H1 (cell line): ENCODE results near the gene SEC23IP. TPM values are rescaled to one million over a fixed set of nuclear protein-coding genes. Genes with fewer than 3 reads are reported as not detected.

Experiments used
- CTCF ChIA-PET: fragments of 300-600 bp; sonication (Branson Sonifier 250); formaldehyde crosslinking; loops from one replicate; lab custom pipeline; 2021; ENCODE audit not compliant: partially characterized antibody; lab: Charles Lee
- POLR2A ChIA-PET: fragments of 300-600 bp; sonication (Branson Sonifier 250); formaldehyde crosslinking; loops from one replicate; lab custom pipeline; 2021; ENCODE audit warnings: inconsistent platforms; ENCODE audit not compliant: partially characterized antibody; lab: Charles Lee
- DNase-seq, 2 experiments: peaks; one replicate each; pipeline versions ENCODE4 v3.0.0 to v3.0.0-alpha.2; 2010 to 2022; ENCODE audit warnings: low spot score in 2 of 2, low read depth in 1 of 2, mixed read lengths in 1 of 2
- FAIRE-seq: peaks from 2 replicates; lab custom pipeline; 2011; peaks lifted over from hg19 to GRCh38; lab: Jason Lieb, UNC
- H2AFZ ChIP-seq: 2 replicates; pipeline ENCODE4 v1.8.1; 2012; ENCODE audit warnings: low read length, inconsistent platforms
- H2AK5ac ChIP-seq: 2 replicates; pipeline ENCODE4 v1.6.1; 2013; ENCODE audit warnings: low read depth, low read length
- H2BK120ac ChIP-seq: replicated peaks from 2 replicates; pipeline ENCODE3; 2013; ENCODE audit warnings: low read depth, low read length, inconsistent platforms
- H2BK12ac ChIP-seq: 2 replicates; pipeline ENCODE4 v1.6.1; 2013; ENCODE audit warnings: low read depth, low read length
- H2BK15ac ChIP-seq: 2 replicates; pipeline ENCODE4 v1.6.1; 2013; ENCODE audit warnings: low read length
- H2BK20ac ChIP-seq: 2 replicates; pipeline ENCODE4 v1.6.1; 2013; ENCODE audit warnings: low read length
- H2BK5ac ChIP-seq: 2 replicates; pipeline ENCODE4 v1.6.1; 2013; ENCODE audit warnings: low read depth, low read length
- H3K14ac ChIP-seq: 2 replicates; pipeline ENCODE4 v1.6.1; 2013; ENCODE audit warnings: inconsistent platforms; ENCODE audit not compliant: insufficient read length
- H3K18ac ChIP-seq: 2 replicates; pipeline ENCODE4 v1.6.1; 2013; ENCODE audit warnings: low read length; ENCODE audit errors: extremely low read depth
- H3K23ac ChIP-seq: 2 replicates; pipeline ENCODE4 v1.6.1; 2013; ENCODE audit warnings: inconsistent platforms; ENCODE audit not compliant: insufficient read length
- H3K23me2 ChIP-seq: 2 replicates; pipeline ENCODE4 v1.6.1; 2013; ENCODE audit warnings: low read depth, low read length
- H3K27ac ChIP-seq: 2 replicates; pipeline ENCODE4 v1.6.1; 2011; ENCODE audit warnings: low read depth, low read length, inconsistent platforms
- H3K27me3 ChIP-seq, 4 experiments: replicated peaks in 1 of 4; 1 replicate in 1 of 4; 2 replicates in 3 of 4; pipeline versions ENCODE4 v1.6.1 to v1.8.1; 2011 to 2013; ENCODE audit warnings: low read length in 3 of 4, mild to moderate bottlenecking in 3 of 4, inconsistent platforms in 2 of 4, mixed read lengths in 2 of 4, moderate library complexity in 1 of 4; ENCODE audit not compliant: control insufficient read depth in 3 of 4, insufficient read depth in 3 of 4; ENCODE audit errors: extremely low read depth in 1 of 4
- H3K36me3 ChIP-seq, 4 experiments: 2 replicates each; pipeline versions ENCODE4 v1.6.1 to v1.8.1; 2011 to 2013; ENCODE audit warnings: mild to moderate bottlenecking in 4 of 4, low read length in 3 of 4, moderate library complexity in 2 of 4, control low read depth in 1 of 4, inconsistent platforms in 1 of 4; ENCODE audit not compliant: insufficient read depth in 4 of 4, control insufficient read depth in 2 of 4
- H3K4ac ChIP-seq: replicated peaks from 2 replicates; pipeline ENCODE3; 2013; ENCODE audit warnings: low read length, low read depth, mixed read lengths, inconsistent platforms; ENCODE audit not compliant: insufficient read length
- H3K4me1 ChIP-seq, 4 experiments: replicated peaks in 1 of 4; 1 replicate in 1 of 4; 2 replicates in 3 of 4; pipeline versions ENCODE4 v1.6.1 to v1.8.1; 2011 to 2013; ENCODE audit warnings: low read length in 3 of 4, inconsistent platforms in 2 of 4, mixed read lengths in 1 of 4; ENCODE audit not compliant: insufficient read depth in 4 of 4, control insufficient read depth in 3 of 4
- H3K4me2 ChIP-seq, 2 experiments: 2 replicates each; pipeline versions ENCODE4 v1.6.1 to v1.8.1; 2011 to 2013; ENCODE audit warnings: low read depth in 2 of 2, low read length in 2 of 2, control low read depth in 1 of 2, inconsistent platforms in 1 of 2, mild to moderate bottlenecking in 1 of 2; ENCODE audit not compliant: insufficient read depth in 1 of 2
- H3K4me3 ChIP-seq, 4 experiments: fragments of 200-600, 300-600 bp in 1 of 4; sonication (generic), shearing (Covaris generic), sonication (Bioruptor Twin) in 1 of 4; 2 replicates each; pipeline versions ENCODE4 v1.5.1 to v1.8.1; 2011 to 2016; ENCODE audit warnings: low read length in 4 of 4, low read depth in 3 of 4, control low read depth in 2 of 4, inconsistent platforms in 2 of 4, mild to moderate bottlenecking in 2 of 4, mixed read lengths in 1 of 4, moderate library complexity in 1 of 4; ENCODE audit not compliant: insufficient read depth in 2 of 4; ENCODE audit errors: extremely low read depth in 1 of 4
- H3K56ac ChIP-seq: replicated peaks from 2 replicates; pipeline ENCODE3; 2013; ENCODE audit warnings: low read depth, mild to moderate bottlenecking, mixed read lengths, low read length, inconsistent platforms; ENCODE audit not compliant: insufficient read length
- H3K79me1 ChIP-seq: 2 replicates; pipeline ENCODE4 v1.6.1; 2013; ENCODE audit warnings: low read depth, low read length, control low read depth
- H3K79me2 ChIP-seq, 2 experiments: 2 replicates each; pipeline versions ENCODE4 v1.6.1 to v1.8.1; 2012 to 2013; ENCODE audit warnings: low read length in 2 of 2, mild to moderate bottlenecking in 2 of 2, inconsistent platforms in 1 of 2; ENCODE audit not compliant: insufficient read depth in 2 of 2, control insufficient read depth in 1 of 2
- H3K9ac ChIP-seq, 4 experiments: replicated peaks in 1 of 4; 1 replicate in 1 of 4; 2 replicates in 3 of 4; pipeline versions ENCODE4 v1.6.1 to v1.8.1; 2011 to 2013; ENCODE audit warnings: low read depth in 3 of 4, low read length in 3 of 4, control low read depth in 2 of 4, mild to moderate bottlenecking in 2 of 4, moderate library complexity in 2 of 4, inconsistent platforms in 1 of 4; ENCODE audit errors: extremely low read depth in 1 of 4
- H3K9me3 ChIP-seq, 2 experiments: 2 replicates each; pipeline versions ENCODE4 v1.6.1 to v1.8.1; 2012 to 2013; ENCODE audit warnings: mild to moderate bottlenecking in 2 of 2, moderate library complexity in 2 of 2, control low read depth in 1 of 2, inconsistent platforms in 1 of 2, low read depth in 1 of 2, low read length in 1 of 2, mixed read lengths in 1 of 2; ENCODE audit not compliant: insufficient read depth in 2 of 2
- H4K20me1 ChIP-seq, 2 experiments: replicated peaks in 1 of 2; 2 replicates each; pipeline versions ENCODE3 to v1.8.1; 2011 to 2013; ENCODE audit warnings: inconsistent platforms in 2 of 2, low read length in 2 of 2, mild to moderate bottlenecking in 1 of 2; ENCODE audit not compliant: insufficient read depth in 2 of 2, control insufficient read depth in 1 of 2
- H4K5ac ChIP-seq: 2 replicates; pipeline ENCODE4 v1.6.1; 2013; ENCODE audit warnings: low read length, low read depth, mixed read lengths, inconsistent platforms; ENCODE audit not compliant: insufficient read length
- H4K8ac ChIP-seq: 2 replicates; pipeline ENCODE4 v1.8.0; 2013; ENCODE audit warnings: mild to moderate bottlenecking, moderate library complexity, low read length, inconsistent platforms; ENCODE audit not compliant: insufficient read depth; ENCODE audit errors: extremely low read depth
- H4K91ac ChIP-seq: replicated peaks from 2 replicates; pipeline ENCODE3; 2013; ENCODE audit warnings: low read length, mixed read lengths, inconsistent platforms; ENCODE audit not compliant: insufficient read length
- ATF3 ChIP-seq: IDR thresholded peaks from 2 replicates; pipeline ENCODE4 v1.6.1; 2011; ENCODE audit warnings: low read depth, mild to moderate bottlenecking, low read length; ENCODE audit not compliant: insufficient read depth
- BACH1 ChIP-seq: IDR thresholded peaks from 2 replicates; pipeline ENCODE4 v1.6.1; 2012; ENCODE audit warnings: low read length, improper control_type of control experiment
- EGR1 ChIP-seq: IDR thresholded peaks from 2 replicates; pipeline ENCODE4 v1.6.1; 2011; ENCODE audit warnings: low read depth, low read length, borderline replicate concordance
- EZH2 ChIP-seq: fragments of 200-600 bp; sonication (generic); IDR thresholded peaks from 2 replicates; pipeline ENCODE4 v1.7.1; 2012; ENCODE audit warnings: low read depth, mild to moderate bottlenecking, moderate library complexity, low read length, inconsistent platforms; ENCODE audit not compliant: severe bottlenecking
- HDAC2 ChIP-seq, 2 experiments: fragments of 300-600 bp in 1 of 2; sonication (generic) in 1 of 2; IDR thresholded peaks; 2 replicates each; pipeline ENCODE4 v1.6.1; 2011 to 2012; ENCODE audit warnings: low read depth in 2 of 2, low read length in 2 of 2, mild to moderate bottlenecking in 2 of 2, moderate library complexity in 2 of 2, borderline replicate concordance in 1 of 2, inconsistent platforms in 1 of 2
- JUN ChIP-seq: IDR thresholded peaks from 2 replicates; pipeline ENCODE4 v1.6.1; 2011; ENCODE audit warnings: low read depth, mild to moderate bottlenecking, improper control_type of control experiment, low read length
- KDM1A ChIP-seq: fragments of 200-600, 300-600 bp; sonication (generic); IDR thresholded peaks from 2 replicates; pipeline ENCODE4 v1.7.1; 2016; ENCODE audit warnings: mild to moderate bottlenecking, low read length, borderline replicate concordance
- NRF1 ChIP-seq: IDR thresholded peaks from 2 replicates; pipeline ENCODE4 v1.6.1; 2011; ENCODE audit warnings: mild to moderate bottlenecking, low read depth, low read length, improper control_type of control experiment
- RNF2 ChIP-seq: fragments of 200-900, 300-1000 bp; sonication (generic); IDR thresholded peaks from 2 replicates; pipeline ENCODE4 v1.7.1; 2016; ENCODE audit warnings: borderline replicate concordance, low read depth, mild to moderate bottlenecking, antibody characterized with exemption, low read length; ENCODE audit not compliant: poor library complexity, severe bottlenecking; ENCODE audit errors: missing control alignments
- SIRT6 ChIP-seq: IDR thresholded peaks from one replicate; pipeline ENCODE4 v1.7.1; 2012; ENCODE audit warnings: low read length, inconsistent platforms
- SIX5 ChIP-seq: IDR thresholded peaks from 2 replicates; pipeline ENCODE4 v1.6.1; 2011; ENCODE audit warnings: mild to moderate bottlenecking, low read depth, low read length
- TCF12 ChIP-seq: IDR thresholded peaks from 2 replicates; pipeline ENCODE4 v1.6.1; 2011; ENCODE audit warnings: low read depth, mild to moderate bottlenecking, low read length
- TEAD4 ChIP-seq: IDR thresholded peaks from 2 replicates; pipeline ENCODE4 v1.6.1; 2012; ENCODE audit warnings: low read depth, low read length, inconsistent platforms, mixed read lengths
- YY1 ChIP-seq: IDR thresholded peaks from 2 replicates; pipeline ENCODE4 v1.6.1; 2011; ENCODE audit warnings: low read depth, mild to moderate bottlenecking, low read length
- WGBS, 2 experiments: shearing (Covaris generic) in 1 of 2; methylation state at CpG; one replicate each; pipeline versions ENCODE4 v1.1.6 to v1.1.7; 2013 to 2015; ENCODE audit warnings: low lambda C conversion rate in 2 of 2, mixed read lengths in 2 of 2, inconsistent platforms in 1 of 2, low coverage in 1 of 2, missing lambda C conversion rate in 1 of 2; ENCODE audit not compliant: insufficient replicate concordance in 2 of 2, insufficient coverage in 1 of 2, insufficient read length in 1 of 2; ENCODE audit errors: extremely low coverage in 1 of 2, missing lambda C conversion rate in 1 of 2; 5-methylcytosine and 5-hydroxymethylcytosine counted together
- polyA plus RNA-seq, 7 experiments: library from polyadenylated mRNA; depleted of rRNA in 3 of 7; stranded (reverse) in 5 of 7; unstranded in 2 of 7; fragments of >200 nt in 5 of 7; fragments of 200-250 nt in 2 of 7; gene quantifications; 1 replicate in 5 of 7; 2 replicates in 1 of 7; 4 replicates in 1 of 7; pipeline versions ENCODE4 v1.2.1 to v1.2.3, GENCODE V29; 2011 to 2013; ENCODE audit warnings: missing spikeins in 2 of 7, mixed read lengths in 2 of 7
- total RNA-seq: library from RNA; stranded (reverse); fragmentation: NEBNext Ultra II Directional; extraction: Animal tissue kit (Norgen Biotek cat#: 25700); gene quantifications from 2 replicates; pipeline ENCODE4 v1.2.1, GENCODE V29; 2021

The SEC23IP gene
- total and polyA plus RNA-seq, 2 of the 8 experiments (the other 6 are each of a cell fraction or from before 2014, with no cell fraction given), result 29.0 to 105 TPM

GRCh38 chr10:119967066-119967465, 74.5 kb downstream of the SEC23IP start:
- Histone ChIP-seq H3K18ac (no peak overlapping the region), H3K14ac (no peak overlapping the region), H3K4me3 (no peak overlapping the region), H3K27ac (no peak overlapping the region), H2BK12ac (no peak overlapping the region), H3K79me2 (no peaks in the 10 kb centered on the region), H4K8ac (no peak overlapping the region), H3K79me1 (no peaks in the 10 kb centered on the region), H2AFZ (no peak overlapping the region), H3K4ac (no peak overlapping the region), H3K23me2 (no peaks in the 10 kb centered on the region; the same call in 1 of the 2 replicates), H3K4me2 (no peak overlapping the region), H4K5ac (no peak overlapping the region), H2BK15ac (no peak overlapping the region), H2BK120ac (no peak overlapping the region), H3K9ac (no peak overlapping the region), H2BK20ac (no peak overlapping the region), H3K23ac (no peak overlapping the region), H2BK5ac (no peak overlapping the region), H2AK5ac (no peak overlapping the region), H3K56ac (no peak overlapping the region), H3K36me3 (no peaks in the 10 kb centered on the region), H3K4me1 (no peaks in the 10 kb centered on the region), H4K91ac (no peak overlapping the region), H3K27me3 (no peaks in the 10 kb centered on the region), H3K9me3 (peaks cover 3 to 11% of the 10 kb centered on the region in 2 experiments; a peak in 1 of 4 replicates), H4K20me1 (no peaks in the 10 kb centered on the region)
- POLR2A ChIA-PET, result interaction anchor here (0.6 kb wide), 1 partner anchor 23 kb away, joined by 3 read pairs; no protein-coding TSS in a partner anchor
- no peak for DNase-seq
- CTCF ChIA-PET, result interaction anchor here (0.6 kb wide), 1 partner anchor 61 kb away, joined by 3 read pairs; no protein-coding TSS in a partner anchor
- WGBS, 2 experiments, result 84% methylated on average over 1 of the region's 1 CpG; no CpG with 5 or more reads in 1 of the 2 experiments
- FAIRE-seq, result no peak
- TF ChIP-seq EZH2 (no peak), TEAD4 (no peak), RNF2 (no peak), HDAC2 (IDR thresholded peaks at IDR 0.05; ENCODE audit: borderline replicate concordance in 1 of 2, low read depth in 2 of 2, low read length in 2 of 2) (no peak), EGR1 (no peak), YY1 (no peak), KDM1A (no peak), JUN (no peak), SIX5 (no peak), TCF12 (no peak), BACH1 (no peak), NRF1 (no peak), SIRT6 (no peak), ATF3 (no peak)
